D721Med (cell line): ENCODE data around the gene DVL3.
"Not testable (repeated sequence)": the region's sequence is repeated elsewhere in the genome, so short reads cannot be mapped to it uniquely, and the experiment has no call there.

ENCODE experiments used
- DNase-seq: peaks from one replicate; pipeline ENCODE4 v3.0.0; 2011; ENCODE audit warnings: low spot score; ENCODE audit not compliant: insufficient read length
- FAIRE-seq: peaks from 2 replicates; lab custom pipeline; 2011; peaks lifted over from hg19 to GRCh38; lab: Jason Lieb, UNC
- CTCF ChIP-seq: IDR thresholded peaks from 2 replicates; pipeline ENCODE4 v1.5.1; 2012; ENCODE audit warnings: mild to moderate bottlenecking, control low read depth; ENCODE audit not compliant: insufficient read depth; ENCODE audit errors: missing control alignments

DVL3 gene

DNA sequence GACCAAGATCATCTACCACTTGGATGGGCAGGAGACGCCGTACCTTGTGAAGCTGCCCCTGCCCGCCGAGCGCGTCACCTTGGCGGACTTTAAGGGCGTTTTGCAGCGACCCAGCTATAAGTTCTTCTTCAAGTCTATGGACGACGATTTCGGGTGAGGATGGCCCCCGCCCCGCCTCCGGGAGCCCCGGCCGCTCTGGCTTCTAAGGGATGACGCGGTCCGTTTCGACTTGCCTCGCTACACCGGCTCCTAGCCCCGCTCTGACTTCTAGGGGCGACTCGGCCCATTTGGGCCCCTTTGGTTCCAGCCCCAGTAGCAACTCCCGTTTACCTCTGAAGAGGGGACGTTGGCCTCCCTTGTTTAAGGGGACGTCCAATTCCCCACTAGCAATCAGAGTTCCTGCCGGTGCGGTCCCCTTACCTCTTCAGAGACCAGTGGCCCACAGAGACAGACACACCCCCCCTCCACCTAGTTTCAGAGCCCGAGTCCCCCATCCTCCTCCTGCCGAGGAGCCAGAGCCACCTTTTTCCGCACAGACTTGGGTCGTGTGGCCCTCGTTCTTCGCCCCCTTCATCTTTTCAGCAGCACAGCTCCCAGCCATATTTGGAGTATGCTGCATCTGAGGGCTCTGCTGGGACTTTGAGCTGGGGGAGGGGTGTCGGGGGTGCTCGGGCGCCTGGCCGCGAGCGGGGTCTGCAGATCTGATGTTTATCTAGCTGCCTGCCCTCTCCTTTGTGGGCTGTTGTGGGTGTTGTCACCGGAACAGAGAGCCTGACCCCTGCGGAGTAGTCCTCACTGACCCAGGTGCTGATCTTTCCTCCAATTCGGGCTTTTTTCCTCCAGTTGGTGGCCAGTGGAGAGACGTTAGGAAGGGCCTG lies 706 bp downstream of the DVL3 start:
- FAIRE-seq (no peak), DNase-seq (no peak)
- TF ChIP-seq CTCF, result no peak

- FAIRE-seq (no peak), DNase-seq (peak; percentile 68)
- no peak for TF ChIP-seq CTCF
Observed at GRCh38 chr3:184156522-184156955, 1.4 kb downstream of the DVL3 start.

- no peak for TF ChIP-seq CTCF
- DNase-seq (no peak), FAIRE-seq (no peak)
Observed at GRCh38 chr3:184157206-184157605, 2.0 kb downstream of the DVL3 start.

DNA sequence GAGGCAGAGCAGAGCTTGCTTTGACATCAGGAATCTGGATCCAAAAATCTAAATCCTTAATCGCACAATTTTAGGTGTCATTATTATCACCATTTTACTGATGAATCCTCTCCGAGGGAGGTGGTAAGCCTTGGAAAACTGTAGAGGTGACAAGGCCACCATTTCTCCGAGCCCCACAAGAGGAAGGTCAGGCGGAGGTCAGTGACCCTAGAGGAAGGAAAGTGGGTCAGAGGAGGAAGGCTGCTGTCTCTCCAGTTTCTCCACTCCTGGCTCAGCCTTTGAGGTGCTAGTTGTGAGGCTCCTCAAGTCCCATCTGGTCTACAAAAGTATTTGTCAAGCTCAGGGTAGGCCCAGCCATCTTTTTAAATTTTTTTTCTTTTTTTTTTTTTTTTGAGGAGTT lies 3.2 kb downstream of the DVL3 start:
- TF ChIP-seq CTCF, result no peak
- FAIRE-seq (no peak), DNase-seq (no peak)

- FAIRE-seq (no peak), DNase-seq (no peak)
- TF ChIP-seq CTCF, result no peak
Observed at GRCh38 chr3:184160456-184160855, 5.3 kb downstream of the DVL3 start.

- not testable (repeated sequence) for DNase-seq, FAIRE-seq
Observed at GRCh38 chr3:184162571-184163070, 7.4 kb downstream of the DVL3 start.

GRCh38 chr3:184164648-184165330 lies 9.6 kb downstream of the DVL3 start:
- no peak for TF ChIP-seq CTCF
- no peak for FAIRE-seq
- no peak for DNase-seq
